GM12878 (cell line): Measurements from ENCODE around the gene VPS26B. TPM values are rescaled to one million over a fixed set of nuclear protein-coding genes. Genes with fewer than 3 reads are reported as not detected.
A peak's percentile ranks its signal among the peaks of the same experiment; 100 is the strongest.

ENCODE experiments used
- ATAC-seq: fragments of 200-7000 bp; cut with Tn5 transposase; 3 replicates; pipeline ENCODE4 v1.9.1; 2020; ENCODE audit warnings: mild to moderate bottlenecking, moderate library complexity
- BruUV-seq: library from RNA; stranded (reverse); fragments of 400-500 nt; replicated peaks from 2 replicates; lab custom pipeline; 2021; lab: Mats Ljungman, UMichigan
- CTCF ChIA-PET: fragments of 300-600 bp; sonication (Branson Sonifier 250); formaldehyde crosslinking; extraction: SDS; loops from one replicate; lab custom pipeline; 2021; ENCODE audit warnings: inconsistent platforms; lab: Yijun Ruan, JAX
- POLR2A ChIA-PET: fragments of 350-600 bp; formaldehyde crosslinking; extraction: SDS; loops from one replicate; lab custom pipeline; 2021; ENCODE audit warnings: inconsistent platforms; lab: Charles Lee
- RAD21 ChIA-PET: fragments of 300-600 bp; sonication (Branson Sonifier 250); formaldehyde crosslinking; loops from one replicate; lab custom pipeline; 2023; ENCODE audit warnings: antibody characterized with exemption; ENCODE audit not compliant: unreplicated experiment; lab: Charles Lee
- SMC1A ChIA-PET: fragments of 300-600 bp; sonication (Branson Sonifier 250); formaldehyde crosslinking; loops from one replicate; lab custom pipeline; 2023; ENCODE audit not compliant: unreplicated experiment, uncharacterized antibody; lab: Charles Lee
- DNase-seq: peaks from one replicate; pipeline ENCODE4 v3.0.0-alpha.2; 2011; ENCODE audit warnings: low read depth, low spot score
- FAIRE-seq: peaks from 3 replicates; lab custom pipeline; 2011; peaks lifted over from hg19 to GRCh38; lab: Jason Lieb, UNC
- H2AFZ ChIP-seq: 2 replicates; pipeline ENCODE4 v1.6.0; 2011; ENCODE audit warnings: low read depth, low read length, control low read depth; ENCODE audit not compliant: control insufficient read depth
- H3K27ac ChIP-seq: 2 replicates; pipeline ENCODE4 v1.5.1; 2011; ENCODE audit warnings: control low read depth; ENCODE audit not compliant: control insufficient read depth, insufficient read depth
- H3K27me3 ChIP-seq, 2 experiments: replicated peaks in 1 of 2; 2 replicates each; pipeline versions ENCODE4 v1.6.0 to v1.6.1; 2011; ENCODE audit warnings: low read length in 1 of 2; ENCODE audit not compliant: control insufficient read depth in 2 of 2, insufficient read depth in 2 of 2
- H3K36me3 ChIP-seq, 2 experiments: 2 replicates each; pipeline ENCODE4 v1.5.1; 2011; ENCODE audit warnings: low read length in 1 of 2; ENCODE audit not compliant: control insufficient read depth in 2 of 2, insufficient read depth in 2 of 2
- H3K4me1 ChIP-seq: 2 replicates; pipeline ENCODE4 v1.6.1; 2011; ENCODE audit warnings: mild to moderate bottlenecking, low read length, moderate library complexity, mixed read lengths; ENCODE audit not compliant: control insufficient read depth, insufficient read depth
- H3K4me2 ChIP-seq: 2 replicates; pipeline ENCODE4 v1.6.0; 2011; ENCODE audit warnings: control low read depth; ENCODE audit not compliant: control insufficient read depth, insufficient read depth
- H3K4me3 ChIP-seq: fragments of 200-600 bp; sonication (generic); 2 replicates; pipeline ENCODE4 v1.5.1; 2016
- H3K79me2 ChIP-seq: 2 replicates; pipeline ENCODE4 v1.6.0; 2011; ENCODE audit warnings: low read length; ENCODE audit not compliant: control insufficient read depth, insufficient read depth
- H3K9ac ChIP-seq: 2 replicates; pipeline ENCODE4 v1.8.0; 2011; ENCODE audit warnings: low read length, control low read depth, mixed read lengths; ENCODE audit not compliant: control insufficient read depth, insufficient read depth
- H3K9me3 ChIP-seq: replicated peaks from 3 replicates; pipeline ENCODE4 v1.5.1; 2011; ENCODE audit warnings: mild to moderate bottlenecking, low read length; ENCODE audit not compliant: control insufficient read depth, insufficient read depth
- H4K20me1 ChIP-seq: 2 replicates; pipeline ENCODE4 v1.6.0; 2011; ENCODE audit not compliant: control insufficient read depth, insufficient read depth
- ATF7 ChIP-seq: fragments of 450-650 bp; IDR thresholded peaks from 2 replicates; pipeline ENCODE4 v1.6.1; 2016; ENCODE audit warnings: low read depth, mild to moderate bottlenecking
- BHLHE40 ChIP-seq, 2 experiments: fragments of 450-650 bp in 1 of 2; IDR thresholded peaks; 2 replicates each; pipeline ENCODE4 v1.6.1; 2011 to 2017; ENCODE audit warnings: low read depth in 2 of 2, borderline replicate concordance in 1 of 2, improper control_type of control experiment in 1 of 2, low read length in 1 of 2, mild to moderate bottlenecking in 1 of 2
- CBFB ChIP-seq: IDR thresholded peaks from 2 replicates; pipeline ENCODE4 v1.6.1; 2016; ENCODE audit warnings: antibody characterized with exemption, low read depth
- CREM ChIP-seq: IDR thresholded peaks from 2 replicates; pipeline ENCODE4 v1.6.1; 2014; ENCODE audit warnings: antibody characterized with exemption, low read depth
- DPF2 ChIP-seq: fragments of 450-650 bp; IDR thresholded peaks from 2 replicates; pipeline ENCODE4 v1.6.1; 2017; ENCODE audit warnings: mild to moderate bottlenecking
- EED ChIP-seq: sonication (generic); IDR thresholded peaks from 2 replicates; pipeline ENCODE4 v1.6.1; 2016; ENCODE audit warnings: antibody characterized with exemption, low read depth
- IKZF2 ChIP-seq, 2 experiments: fragments of 450-650 bp; IDR thresholded peaks; 2 replicates each; pipeline ENCODE4 v1.6.1; 2017; ENCODE audit warnings: mild to moderate bottlenecking in 2 of 2, moderate library complexity in 2 of 2
- MTA2 ChIP-seq: fragments of 450-650 bp; IDR thresholded peaks from 2 replicates; pipeline ENCODE4 v1.6.1; 2016; ENCODE audit warnings: low read depth, mild to moderate bottlenecking, moderate library complexity
- MTA3 ChIP-seq: IDR thresholded peaks from 2 replicates; pipeline ENCODE4 v1.6.1; 2012; ENCODE audit warnings: low read length, inconsistent platforms, borderline replicate concordance
- NR2F1 ChIP-seq: fragments of 450-650 bp; conservative IDR thresholded peaks from 2 replicates; pipeline ENCODE4 v1.6.1; 2017; ENCODE audit warnings: mild to moderate bottlenecking
- PAX5 ChIP-seq: IDR thresholded peaks from 2 replicates; pipeline ENCODE4 v1.6.1; 2011; ENCODE audit warnings: low read depth, low read length, borderline replicate concordance
- POLR2A ChIP-seq: IDR thresholded peaks from 2 replicates; pipeline ENCODE4 v1.6.1; 2011; ENCODE audit warnings: low read depth, mild to moderate bottlenecking, low read length
- RUNX3 ChIP-seq: IDR thresholded peaks from 2 replicates; pipeline ENCODE4 v1.6.1; 2012; ENCODE audit warnings: low read length, inconsistent platforms
- SUPT20H ChIP-seq: IDR thresholded peaks from 2 replicates; pipeline ENCODE4 v1.6.1; 2011; ENCODE audit warnings: low read depth, mild to moderate bottlenecking, low read length, moderate library complexity, borderline replicate concordance; ENCODE audit not compliant: control insufficient read depth
- TBL1XR1 ChIP-seq: IDR thresholded peaks from 2 replicates; pipeline ENCODE4 v1.6.1; 2012; ENCODE audit warnings: low read depth, low read length, improper control_type of control experiment
- TCF12 ChIP-seq: IDR thresholded peaks from 2 replicates; pipeline ENCODE4 v1.6.1; 2011; ENCODE audit warnings: low read depth, mild to moderate bottlenecking, low read length
- USF2 ChIP-seq: IDR thresholded peaks from 2 replicates; pipeline ENCODE4 v1.6.1; 2011; ENCODE audit warnings: low read depth, low read length, improper control_type of control experiment, borderline replicate concordance
- ZBED1 ChIP-seq: IDR thresholded peaks from 2 replicates; pipeline ENCODE4 v1.6.1; 2016; ENCODE audit warnings: borderline replicate concordance
- ZNF217 ChIP-seq: fragments of 450-650 bp; IDR thresholded peaks from 2 replicates; pipeline ENCODE4 v1.6.1; 2017; ENCODE audit warnings: antibody characterized with exemption, mild to moderate bottlenecking
- WGBS: methylation state at CpG from one replicate; pipeline ENCODE4 v1.1.6; 2016; ENCODE audit warnings: low lambda C conversion rate; ENCODE audit not compliant: insufficient replicate concordance, insufficient coverage; ENCODE audit errors: missing lambda C conversion rate; 5-methylcytosine and 5-hydroxymethylcytosine counted together
- in situ Hi-C: fragments of 300-500 bp; cut with MboI; formaldehyde crosslinking; loops from 9 replicates; pipeline ENCODE4 v1.14.3; 2018; ENCODE audit warnings: mixed read lengths
- intact Hi-C: fragments of 100-400 bp; cut with micrococcal nuclease; formaldehyde crosslinking; loops from one replicate; pipeline ENCODE4 v1.14.2; 2022; ENCODE audit not compliant: unreplicated experiment
- polyA plus RNA-seq, 11 experiments: library from polyadenylated mRNA; depleted of rRNA in 4 of 11; unstranded in 6 of 11; stranded (reverse) in 5 of 11; fragments of >200 nt; fragmentation: Nextera tagmentation in 4 of 11; fragmentation: Illumina TruSeq in 1 of 11; extraction: Ambion mirVana in 4 of 11; extraction: Trizol in 1 of 11; gene quantifications; 1 replicate in 1 of 11; 2 replicates in 10 of 11; pipeline versions ENCODE4 v1.2.1 to v1.2.3, GENCODE V29; 2011 to 2016; ENCODE audit warnings: inconsistent platforms in 2 of 11, missing spikeins in 2 of 11, low read depth in 1 of 11
- total RNA-seq, 4 experiments: library from RNA; depleted of rRNA in 3 of 4; stranded (reverse); fragments of >200 nt in 3 of 4; fragmentation: Illumina TruSeq in 1 of 4; extraction: Trizol in 1 of 4; gene quantifications; 2 replicates each; pipeline versions ENCODE4 v1.2.1 to v1.2.3, GENCODE V29; 2013 to 2021
- TF ChIP-seq, protein P1 (sequence below): fragments of 450-650 bp; IDR thresholded peaks from 2 replicates; pipeline ENCODE4 v1.6.1; 2017; ENCODE audit warnings: mild to moderate bottlenecking, low read depth, inconsistent platforms; ENCODE audit not compliant: poor library complexity, severe bottlenecking
- TF ChIP-seq, protein P2 (sequence below), 3 experiments: IDR thresholded peaks in 2 of 3; conservative IDR thresholded peaks in 1 of 3; 2 replicates each; pipeline ENCODE4 v1.5.1; 2011; ENCODE audit warnings: low read depth in 3 of 3, low read length in 3 of 3, mild to moderate bottlenecking in 3 of 3, control low read depth in 2 of 3, moderate library complexity in 2 of 3, inconsistent platforms in 1 of 3, mixed read lengths in 1 of 3; ENCODE audit not compliant: control insufficient read depth in 2 of 3, insufficient read depth in 1 of 3; ENCODE audit errors: extremely low read depth in 1 of 3

The VPS26B gene
- total and polyA plus RNA-seq, 10 of the 15 experiments (the other 5 are each of a cell fraction or from before 2014, with no cell fraction given) = 1.6 to 26.9 (median 13.3) TPM

- Histone ChIP-seq H3K4me1 (peaks cover 28% of the 10 kb centered on the region), H3K36me3 (no peaks in the 10 kb centered on the region), H3K4me3 (no peak overlapping the region), H4K20me1 (peaks cover 17% of the 10 kb centered on the region; the same call in 1 of the 2 replicates), H3K9ac (no peak overlapping the region), H3K79me2 (peaks cover 6% of the 10 kb centered on the region), H2AFZ (no peak overlapping the region), H3K9me3 (no peaks in the 10 kb centered on the region), H3K27ac (no peak overlapping the region), H3K27me3 (no peaks in the 10 kb centered on the region), H3K4me2 (peak overlapping the region; percentile 50)
- 0% methylated on average over 6 of the region's 6 CpGs for WGBS
- DNase-seq (peak; percentile 83), FAIRE-seq (peak; percentile 87), ATAC-seq (peak; percentile 76)
- in situ Hi-C loops = no loop called here
- ChIA-PET CTCF (interaction anchor here (0.8 to 2.7 kb wide), 7 partner anchors 11 to 33 kb away, joined by 3 to 18 read pairs (median 4); partner anchors contain the start of genes ACAD8 and THYN1), SMC1A (interaction anchor here (0.7 to 1.7 kb wide), 7 partner anchors 11 to 178 kb away, joined by 3 to 8 read pairs (median 5); partner anchors contain the start of gene ACAD8), RAD21 (interaction anchor here (1.2 kb wide), 1 partner anchor 25 kb away, joined by 6 read pairs; the partner anchor contains the start of gene ACAD8), POLR2A (no interaction called here)
- intact Hi-C loops = no loop called here
- BruUV-seq = no TSS peak
- TF ChIP-seq BHLHE40 (IDR thresholded peaks at IDR 0.05; ENCODE audit: borderline replicate concordance in 1 of 2, low read depth in 2 of 2, low read length in 1 of 2) (peak; percentile 36 to 61; a peak in 1 of 4 replicates), ATF7 (peak; percentile 65; the same call in 1 of the 2 replicates), CBFB (peak; percentile 91), ZBED1 (0 out of 2 replicates have a peak, but pooled peaks have one; percentile 29), MTA3 (no peak), MTA2 (peak; percentile 73), IKZF2 (IDR thresholded peaks at IDR 0.05) (peak; percentile 22 to 53; a peak in 2 of 4 replicates), TBL1XR1 (0 out of 2 replicates have a peak, but pooled peaks have one; percentile 24), CREM (peak; percentile 34; the same call in 1 of the 2 replicates), USF2 (no peak), EED (0 out of 2 replicates have a peak, but pooled peaks have one; percentile 43), DPF2 (0 out of 2 replicates have a peak, but pooled peaks have one; percentile 37), NR2F1 (no peak), RUNX3 (peak; percentile 98), SUPT20H (no peak), POLR2A (no peak), PAX5 (peak; percentile 98), TCF12 (peak; percentile 72; the same call in 1 of the 2 replicates), ZNF217 (peak; percentile 53; the same call in 1 of the 2 replicates)
- TF ChIP-seq, protein P1, sequence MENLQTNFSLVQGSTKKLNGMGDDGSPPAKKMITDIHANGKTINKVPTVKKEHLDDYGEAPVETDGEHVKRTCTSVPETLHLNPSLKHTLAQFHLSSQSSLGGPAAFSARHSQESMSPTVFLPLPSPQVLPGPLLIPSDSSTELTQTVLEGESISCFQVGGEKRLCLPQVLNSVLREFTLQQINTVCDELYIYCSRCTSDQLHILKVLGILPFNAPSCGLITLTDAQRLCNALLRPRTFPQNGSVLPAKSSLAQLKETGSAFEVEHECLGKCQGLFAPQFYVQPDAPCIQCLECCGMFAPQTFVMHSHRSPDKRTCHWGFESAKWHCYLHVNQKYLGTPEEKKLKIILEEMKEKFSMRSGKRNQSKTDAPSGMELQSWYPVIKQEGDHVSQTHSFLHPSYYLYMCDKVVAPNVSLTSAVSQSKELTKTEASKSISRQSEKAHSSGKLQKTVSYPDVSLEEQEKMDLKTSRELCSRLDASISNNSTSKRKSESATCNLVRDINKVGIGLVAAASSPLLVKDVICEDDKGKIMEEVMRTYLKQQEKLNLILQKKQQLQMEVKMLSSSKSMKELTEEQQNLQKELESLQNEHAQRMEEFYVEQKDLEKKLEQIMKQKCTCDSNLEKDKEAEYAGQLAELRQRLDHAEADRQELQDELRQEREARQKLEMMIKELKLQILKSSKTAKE = peak; percentile 54
- TF ChIP-seq, protein P2, sequence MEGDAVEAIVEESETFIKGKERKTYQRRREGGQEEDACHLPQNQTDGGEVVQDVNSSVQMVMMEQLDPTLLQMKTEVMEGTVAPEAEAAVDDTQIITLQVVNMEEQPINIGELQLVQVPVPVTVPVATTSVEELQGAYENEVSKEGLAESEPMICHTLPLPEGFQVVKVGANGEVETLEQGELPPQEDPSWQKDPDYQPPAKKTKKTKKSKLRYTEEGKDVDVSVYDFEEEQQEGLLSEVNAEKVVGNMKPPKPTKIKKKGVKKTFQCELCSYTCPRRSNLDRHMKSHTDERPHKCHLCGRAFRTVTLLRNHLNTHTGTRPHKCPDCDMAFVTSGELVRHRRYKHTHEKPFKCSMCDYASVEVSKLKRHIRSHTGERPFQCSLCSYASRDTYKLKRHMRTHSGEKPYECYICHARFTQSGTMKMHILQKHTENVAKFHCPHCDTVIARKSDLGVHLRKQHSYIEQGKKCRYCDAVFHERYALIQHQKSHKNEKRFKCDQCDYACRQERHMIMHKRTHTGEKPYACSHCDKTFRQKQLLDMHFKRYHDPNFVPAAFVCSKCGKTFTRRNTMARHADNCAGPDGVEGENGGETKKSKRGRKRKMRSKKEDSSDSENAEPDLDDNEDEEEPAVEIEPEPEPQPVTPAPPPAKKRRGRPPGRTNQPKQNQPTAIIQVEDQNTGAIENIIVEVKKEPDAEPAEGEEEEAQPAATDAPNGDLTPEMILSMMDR (IDR thresholded peaks at IDR 0.05 in 2 of 3, conservative IDR thresholded peaks at IDR 0.05 in 1 of 3; ENCODE audit: control insufficient read depth in 2 of 3, extremely low read depth in 1 of 3, insufficient read depth in 1 of 3, low read depth in 3 of 3, low read length in 3 of 3) = no peak
Observed at GRCh38 chr11:134228625-134229024, 4.2 kb downstream of the VPS26B start.
